ENCODE data around the gene C11orf21.

Gene C11orf21

DNA sequence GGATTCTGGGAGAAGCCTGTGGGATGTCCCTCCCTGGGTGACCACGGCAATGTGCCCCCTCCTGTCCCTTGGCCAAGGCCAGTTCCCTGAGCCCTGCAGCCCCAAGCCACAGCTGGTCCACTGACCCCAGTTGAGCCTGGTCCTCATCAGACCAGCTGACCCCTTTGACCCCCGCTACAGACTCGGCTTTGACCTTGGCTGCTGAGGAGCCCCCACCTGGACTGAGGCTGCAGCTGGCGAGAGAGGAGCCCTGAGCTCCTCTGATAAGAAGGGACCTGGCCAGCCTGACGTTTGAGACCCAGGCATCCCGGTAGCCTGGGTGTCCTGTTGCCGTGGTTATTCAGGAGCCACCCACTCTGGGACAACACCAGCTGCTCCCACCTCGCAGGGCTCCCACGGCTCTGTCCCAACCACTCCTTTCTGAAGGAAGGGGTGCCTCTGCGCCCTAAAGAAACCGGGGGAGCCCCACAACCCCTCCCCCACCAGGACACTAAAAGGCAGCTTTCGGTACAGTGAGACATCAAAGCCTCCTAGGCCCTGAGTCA is 34.3 kb downstream of the C11orf21 start:
- Histone ChIP-seq H3K4me2 (ENCODE audit: low read depth, low read length, poor library complexity, severe bottlenecking) (no peak overlapping the region), H3K4me1 (ENCODE audit: insufficient read depth, low read length, poor library complexity, severe bottlenecking) (peaks cover 18% of the 10 kb centered on the region), H3K9ac (ENCODE audit: low read depth, low read length, poor library complexity, severe bottlenecking) (no peak overlapping the region), H3K9me3 (ENCODE audit: insufficient read depth, low read depth, low read length) (no peaks in the 10 kb centered on the region), H2AFZ (ENCODE audit: low read length) (no peak overlapping the region), H3K36me3 (ENCODE audit: insufficient read depth, low read length) (no peaks in the 10 kb centered on the region), H3K27me3 (ENCODE audit: insufficient read depth, low read length, poor library complexity, severe bottlenecking) (no peaks in the 10 kb centered on the region), H3K4me3 (ENCODE audit: low read length, poor library complexity, severe bottlenecking) (no peak overlapping the region), H3K79me2 (ENCODE audit: insufficient read depth, low read length) (no peaks in the 10 kb centered on the region), H3F3A (ENCODE audit: low read depth) (no peaks in the 10 kb centered on the region), H3K9me2 (replicated peaks; ENCODE audit: low read depth, low read length) (no peaks in the 10 kb centered on the region), H4K20me1 (ENCODE audit: insufficient read depth, low read length, poor library complexity, severe bottlenecking) (no peaks in the 10 kb centered on the region)
- TF ChIP-seq CTCF (conservative IDR thresholded peaks at IDR 0.05; ENCODE audit: low read length) = no peak
- no peak for TF ChIP-seq EZH2phosphoT487 (IDR thresholded peaks at IDR 0.05; ENCODE audit: borderline replicate concordance)

DNA sequence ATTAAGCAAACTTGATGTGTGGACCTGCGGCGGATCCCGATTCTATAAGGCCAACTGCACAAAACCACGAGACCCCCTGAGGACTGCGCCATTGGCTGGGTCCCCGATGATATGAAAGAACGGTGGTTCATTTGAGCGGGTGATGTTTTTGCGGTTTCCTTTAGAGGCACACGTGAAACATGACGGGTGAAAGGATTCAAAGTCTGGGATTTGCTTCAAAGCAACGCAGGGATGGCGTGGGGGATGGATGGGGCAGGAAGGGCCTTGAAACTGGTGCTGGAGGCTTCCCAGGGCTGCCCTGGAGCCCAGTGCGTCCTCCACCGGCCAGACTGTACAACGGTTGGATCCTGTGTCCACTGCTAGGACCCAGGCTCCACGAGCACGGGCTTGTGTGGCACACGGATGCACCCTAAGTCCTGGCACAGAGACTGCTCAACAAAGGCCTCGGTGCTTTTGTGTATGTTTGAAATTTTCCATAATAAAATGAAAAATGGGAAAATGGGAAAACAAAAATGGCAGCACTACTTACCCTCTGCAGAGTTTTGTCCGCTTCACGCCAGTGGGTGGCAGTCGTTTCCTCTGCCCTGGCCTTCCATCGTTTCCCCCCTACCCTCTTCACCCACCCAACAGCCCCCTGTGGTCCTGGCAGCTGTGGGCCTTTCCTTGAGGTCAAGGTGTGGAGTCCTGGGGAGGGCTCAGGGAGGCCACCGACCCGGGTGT is 35.0 kb downstream of the C11orf21 start:
- H4K20me1 ChIP-seq (ENCODE audit: insufficient read depth, low read length, poor library complexity, severe bottlenecking) = no peaks in the 10 kb centered on the region
- H3K9ac ChIP-seq (ENCODE audit: low read depth, low read length, poor library complexity, severe bottlenecking) = no peak overlapping the region
- no peaks in the 10 kb centered on the region for H3K9me3 ChIP-seq (ENCODE audit: insufficient read depth, low read depth, low read length)
- no peak overlapping the region for H2AFZ ChIP-seq (ENCODE audit: low read length)
- no peaks in the 10 kb centered on the region for H3K79me2 ChIP-seq (ENCODE audit: insufficient read depth, low read length)
- TF ChIP-seq CTCF (conservative IDR thresholded peaks at IDR 0.05; ENCODE audit: low read length) (no peak), EZH2phosphoT487 (IDR thresholded peaks at IDR 0.05; ENCODE audit: borderline replicate concordance) (no peak)
- no peak overlapping the region for H3K4me3 ChIP-seq (ENCODE audit: low read length, poor library complexity, severe bottlenecking)
- no peaks in the 10 kb centered on the region for H3F3A ChIP-seq (ENCODE audit: low read depth)
- no peaks in the 10 kb centered on the region for H3K9me2 ChIP-seq (replicated peaks; ENCODE audit: low read depth, low read length)
- no peaks in the 10 kb centered on the region for H3K36me3 ChIP-seq (ENCODE audit: insufficient read depth, low read length)
- peaks cover 18% of the 10 kb centered on the region for H3K4me1 ChIP-seq (ENCODE audit: insufficient read depth, low read length, poor library complexity, severe bottlenecking)
- H3K27me3 ChIP-seq (ENCODE audit: insufficient read depth, low read length, poor library complexity, severe bottlenecking) = no peaks in the 10 kb centered on the region
- peak overlapping the region; percentile 42 for H3K4me2 ChIP-seq (ENCODE audit: low read depth, low read length, poor library complexity, severe bottlenecking)

DNA sequence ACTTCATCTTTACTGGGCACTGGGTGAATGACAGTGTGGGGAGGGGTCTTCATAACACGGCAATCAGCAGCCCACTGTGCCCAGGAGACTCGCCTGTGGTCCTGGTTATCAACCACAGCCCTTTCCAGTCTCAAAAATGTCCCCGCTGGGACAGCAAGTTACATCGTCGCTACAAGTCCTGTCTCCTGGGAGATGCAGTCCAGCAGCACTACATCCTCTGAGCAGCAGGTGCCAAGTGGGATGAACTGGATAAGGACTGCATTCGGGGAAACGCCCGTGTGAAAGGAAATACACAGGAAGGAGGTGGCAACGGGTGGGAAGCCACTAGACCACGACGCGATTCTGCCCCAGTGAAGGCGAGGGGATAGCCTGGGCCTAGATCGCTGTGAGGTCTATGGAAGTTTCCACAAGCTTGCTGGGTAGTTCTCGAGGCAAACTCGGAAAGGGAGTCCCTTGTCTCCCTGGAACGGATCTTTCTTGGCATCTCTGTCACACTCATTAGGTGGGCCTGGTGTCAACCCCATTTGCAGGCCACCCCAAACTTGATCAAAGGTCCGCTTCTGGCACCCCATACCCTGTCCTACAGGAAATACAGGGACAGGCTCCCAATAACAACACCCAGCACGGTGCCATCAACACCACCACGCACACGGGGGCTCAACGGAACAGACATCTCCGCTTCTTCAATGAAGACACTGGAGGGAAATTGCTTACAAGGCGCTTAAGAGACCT is 35.7 kb downstream of the C11orf21 start:
- 0 out of 2 replicates have a peak overlapping the region, but pooled peaks have one; percentile 14 for H2AFZ ChIP-seq (ENCODE audit: low read length)
- peak overlapping the region; percentile 42 for H3K4me2 ChIP-seq (ENCODE audit: low read depth, low read length, poor library complexity, severe bottlenecking)
- no peak overlapping the region for H3K9ac ChIP-seq (ENCODE audit: low read depth, low read length, poor library complexity, severe bottlenecking)

More for the DNA sequence above, 35.7 kb downstream of the C11orf21 start:
- Histone ChIP-seq H3F3A (ENCODE audit: low read depth) (no peaks in the 10 kb centered on the region), H3K4me3 (ENCODE audit: low read length, poor library complexity, severe bottlenecking) (no peak overlapping the region), H3K27me3 (ENCODE audit: insufficient read depth, low read length, poor library complexity, severe bottlenecking) (no peaks in the 10 kb centered on the region), H3K79me2 (ENCODE audit: insufficient read depth, low read length) (no peaks in the 10 kb centered on the region), H3K4me1 (ENCODE audit: insufficient read depth, low read length, poor library complexity, severe bottlenecking) (peaks cover 18% of the 10 kb centered on the region), H3K9me2 (replicated peaks; ENCODE audit: low read depth, low read length) (no peaks in the 10 kb centered on the region), H3K9me3 (ENCODE audit: insufficient read depth, low read depth, low read length) (no peaks in the 10 kb centered on the region), H4K20me1 (ENCODE audit: insufficient read depth, low read length, poor library complexity, severe bottlenecking) (no peaks in the 10 kb centered on the region), H3K36me3 (ENCODE audit: insufficient read depth, low read length) (no peaks in the 10 kb centered on the region)
- TF ChIP-seq CTCF (conservative IDR thresholded peaks at IDR 0.05; ENCODE audit: low read length) = no peak
